SK-N-SH (cell line): ENCODE data around the gene BRD7. TPM values are rescaled to one million over a fixed set of nuclear protein-coding genes. Genes with fewer than 3 reads are reported as not detected.

Experiments
- CTCF ChIA-PET: fragments of 300-600, 350-600 bp; formaldehyde crosslinking; extraction: SDS; loops from one replicate; lab custom pipeline; 2021; lab: Yijun Ruan, JAX
- POLR2A ChIA-PET: fragments of 350-600 bp; sonication (Branson Sonifier 250); formaldehyde crosslinking; extraction: SDS; loops from one replicate; lab custom pipeline; 2020; ENCODE audit warnings: antibody characterized with exemption, inconsistent platforms; lab: Yijun Ruan, JAX
- DNase-seq: peaks from one replicate; pipeline ENCODE4 v3.0.0; 2012
- H2AFZ ChIP-seq: fragments of 200-600 bp; sonication (generic); 2 replicates; pipeline ENCODE4 v1.8.1; 2016; ENCODE audit warnings: antibody characterized with exemption, mild to moderate bottlenecking, low read depth
- H3F3A ChIP-seq: fragments of 200-600 bp; sonication (generic); replicated peaks from 2 replicates; pipeline ENCODE3; 2016; ENCODE audit warnings: antibody characterized with exemption, mild to moderate bottlenecking; ENCODE audit not compliant: insufficient read depth
- H3K27ac ChIP-seq, 2 experiments: fragments of 200-500 bp in 1 of 2; fragments of 200-600 bp in 1 of 2; sonication (Bioruptor generic) in 1 of 2; sonication (generic), shearing (Covaris generic) in 1 of 2; 2 replicates each; pipeline versions ENCODE4 v1.5.1 to v1.6.1; 2014 to 2016; ENCODE audit warnings: low read depth in 2 of 2, inconsistent platforms in 1 of 2, low read length in 1 of 2, mild to moderate bottlenecking in 1 of 2, mixed read lengths in 1 of 2
- H3K27me3 ChIP-seq: fragments of 200-600 bp; sonication (generic), shearing (Covaris generic); 2 replicates; pipeline ENCODE4 v1.6.1; 2016; ENCODE audit warnings: mixed run types; ENCODE audit not compliant: insufficient read depth
- H3K36me3 ChIP-seq, 2 experiments: fragments of 200-500 bp in 1 of 2; fragments of 200-600 bp in 1 of 2; sonication (Bioruptor generic) in 1 of 2; sonication (generic) in 1 of 2; replicated peaks in 1 of 2; 2 replicates each; pipeline versions ENCODE3 to v1.5.1; 2014 to 2016; ENCODE audit warnings: low read length in 1 of 2, mild to moderate bottlenecking in 1 of 2; ENCODE audit not compliant: insufficient read depth in 2 of 2, control insufficient read depth in 1 of 2
- H3K4me1 ChIP-seq, 2 experiments: fragments of 200-500 bp in 1 of 2; fragments of 200-600 bp in 1 of 2; sonication (Bioruptor generic) in 1 of 2; sonication (generic), shearing (Covaris generic) in 1 of 2; 2 replicates each; pipeline versions ENCODE4 v1.5.1 to v1.6.1; 2014 to 2016; ENCODE audit warnings: low read depth in 1 of 2, low read length in 1 of 2, mixed run types in 1 of 2; ENCODE audit not compliant: insufficient read depth in 2 of 2, control insufficient read depth in 1 of 2
- H3K4me2 ChIP-seq: fragments of 200-600 bp; sonication (generic), shearing (Covaris generic); 2 replicates; pipeline ENCODE4 v1.6.1; 2017; ENCODE audit warnings: mixed run types
- H3K4me3 ChIP-seq, 2 experiments: fragments of 200-500 bp in 1 of 2; fragments of 200-600 bp in 1 of 2; sonication (Bioruptor generic) in 1 of 2; sonication (generic), shearing (Covaris generic) in 1 of 2; 2 replicates each; pipeline versions ENCODE4 v1.5.1 to v1.8.1; 2014 to 2016; ENCODE audit warnings: low read depth in 2 of 2, inconsistent platforms in 1 of 2, low read length in 1 of 2, mild to moderate bottlenecking in 1 of 2, mixed read lengths in 1 of 2, moderate library complexity in 1 of 2
- H3K79me2 ChIP-seq: fragments of 200-600 bp; sonication (generic); 2 replicates; pipeline ENCODE4 v1.8.1; 2017; ENCODE audit warnings: mild to moderate bottlenecking; ENCODE audit not compliant: insufficient read depth
- H3K9ac ChIP-seq: fragments of 200-600 bp; sonication (generic); 2 replicates; pipeline ENCODE4 v1.6.1; 2017; ENCODE audit warnings: mixed run types
- H3K9me2 ChIP-seq: fragments of 200-600 bp; sonication (generic); 2 replicates; pipeline ENCODE4 v1.6.1; 2017; ENCODE audit warnings: mixed run types
- H3K9me3 ChIP-seq: fragments of 200-600 bp; sonication (generic); 2 replicates; pipeline ENCODE4 v1.6.1; 2017; ENCODE audit warnings: mixed run types, mild to moderate bottlenecking, moderate library complexity
- H4K20me1 ChIP-seq: fragments of 200-600 bp; sonication (generic); 2 replicates; pipeline ENCODE4 v1.6.1; 2017; ENCODE audit warnings: mild to moderate bottlenecking, mixed run types; ENCODE audit not compliant: insufficient read depth
- ELF1 ChIP-seq: IDR thresholded peaks from 2 replicates; pipeline ENCODE4 v1.4.0; 2012
- EP300 ChIP-seq, 2 experiments: IDR thresholded peaks; 2 replicates each; pipeline versions ENCODE4 v1.4.0 to v1.6.1; 2012; ENCODE audit warnings: borderline replicate concordance in 1 of 2, low read depth in 1 of 2, low read length in 1 of 2
- FOSL2 ChIP-seq: IDR thresholded peaks from 2 replicates; pipeline ENCODE4 v1.4.0; 2012; ENCODE audit warnings: low read depth, mild to moderate bottlenecking, moderate library complexity, borderline replicate concordance
- FOXJ3 ChIP-seq: sonication (generic); formaldehyde crosslinking; IDR thresholded peaks from 2 replicates; pipeline ENCODE4 v1.5.1; 2020; ENCODE audit warnings: mild to moderate bottlenecking, missing genetic modification reagents
- GATA2 ChIP-seq: sonication (generic); formaldehyde crosslinking; IDR thresholded peaks from 2 replicates; pipeline ENCODE4 v1.5.0; 2020; ENCODE audit warnings: mild to moderate bottlenecking, missing genetic modification reagents
- IRF3 ChIP-seq: fragments of 150-350 bp; IDR thresholded peaks from 2 replicates; pipeline ENCODE4 v1.6.1; 2016; ENCODE audit warnings: mild to moderate bottlenecking, low read depth, low read length
- MEF2A ChIP-seq: IDR thresholded peaks from 2 replicates; pipeline ENCODE4 v1.4.0; 2012; ENCODE audit warnings: low read depth, borderline replicate concordance
- MXI1 ChIP-seq: IDR thresholded peaks from 2 replicates; pipeline ENCODE4 v1.6.1; 2012; ENCODE audit warnings: mild to moderate bottlenecking, low read depth, low read length, improper control_type of control experiment
- NRF1 ChIP-seq: IDR thresholded peaks from 2 replicates; pipeline ENCODE4 v1.6.1; 2012; ENCODE audit warnings: low read depth, mild to moderate bottlenecking, low read length
- POLR2AphosphoS5 ChIP-seq: IDR thresholded peaks from 2 replicates; pipeline ENCODE4 v1.6.1; 2012; ENCODE audit warnings: low read depth, low read length
- RAD21 ChIP-seq: IDR thresholded peaks from 2 replicates; pipeline ENCODE4 v1.6.1; 2012; ENCODE audit warnings: mild to moderate bottlenecking, low read length
- RCOR1 ChIP-seq: fragments of 150-350 bp; IDR thresholded peaks from 2 replicates; pipeline ENCODE4 v1.6.1; 2017; ENCODE audit warnings: antibody characterized with exemption, low read length
- REST ChIP-seq: IDR thresholded peaks from 2 replicates; pipeline ENCODE4 v1.6.1; 2012; ENCODE audit warnings: mild to moderate bottlenecking, low read depth, low read length, moderate library complexity
- RFX5 ChIP-seq: IDR thresholded peaks from 2 replicates; pipeline ENCODE4 v1.6.1; 2012; ENCODE audit warnings: mild to moderate bottlenecking, improper control_type of control experiment, low read length
- RXRA ChIP-seq: IDR thresholded peaks from 2 replicates; pipeline ENCODE4 v1.4.0; 2012; ENCODE audit warnings: low read depth, mild to moderate bottlenecking, borderline replicate concordance
- SIN3A ChIP-seq: IDR thresholded peaks from 2 replicates; pipeline ENCODE4 v1.6.1; 2012; ENCODE audit warnings: low read depth, mild to moderate bottlenecking, low read length, moderate library complexity, borderline replicate concordance
- SMC3 ChIP-seq: IDR thresholded peaks from 2 replicates; pipeline ENCODE4 v1.6.1; 2012; ENCODE audit warnings: low read depth, low read length, improper control_type of control experiment
- TAF1 ChIP-seq: IDR thresholded peaks from 2 replicates; pipeline ENCODE4 v1.6.1; 2012; ENCODE audit warnings: low read depth, mild to moderate bottlenecking, low read length, moderate library complexity, borderline replicate concordance
- TEAD4 ChIP-seq: IDR thresholded peaks from 2 replicates; pipeline ENCODE4 v1.4.0; 2012; ENCODE audit warnings: mild to moderate bottlenecking, borderline replicate concordance; ENCODE audit not compliant: insufficient read depth
- YY1 ChIP-seq: IDR thresholded peaks from 2 replicates; pipeline ENCODE4 v1.4.0; 2012; ENCODE audit warnings: low read depth, mild to moderate bottlenecking
- WGBS: methylation state at CpG from one replicate; pipeline ENCODE4 v1.1.6; 2017; ENCODE audit warnings: low lambda C conversion rate; 5-methylcytosine and 5-hydroxymethylcytosine counted together
- polyA plus RNA-seq, 3 experiments: library from polyadenylated mRNA; depleted of rRNA; stranded (reverse); fragments of >200 nt; gene quantifications; 2 replicates each; pipeline ENCODE4 v1.2.3, GENCODE V29; 2012
- TF ChIP-seq, protein P1 (sequence below): IDR thresholded peaks from 2 replicates; pipeline ENCODE4 v1.4.0; 2012; ENCODE audit warnings: low read depth, borderline replicate concordance
- TF ChIP-seq, protein P2 (sequence below): fragments of 150-350 bp; IDR thresholded peaks from 2 replicates; pipeline ENCODE4 v1.6.1; 2017; ENCODE audit warnings: antibody characterized with exemption, low read length, low read depth, borderline replicate concordance
- TF ChIP-seq, protein P3 (sequence below): fragments of 200-600 bp; sonication (generic); IDR thresholded peaks from 2 replicates; pipeline ENCODE4 v1.6.1; 2017; ENCODE audit warnings: antibody characterized with exemption, mild to moderate bottlenecking, moderate library complexity
- TF ChIP-seq, protein P4 (sequence below): IDR thresholded peaks from 2 replicates; pipeline ENCODE4 v1.4.0; 2012; ENCODE audit warnings: low read depth

BRD7 gene
- polyA plus RNA-seq, 1 of the 3 experiments (the other 2 are of a cell fraction) = 32.9 TPM

DNA sequence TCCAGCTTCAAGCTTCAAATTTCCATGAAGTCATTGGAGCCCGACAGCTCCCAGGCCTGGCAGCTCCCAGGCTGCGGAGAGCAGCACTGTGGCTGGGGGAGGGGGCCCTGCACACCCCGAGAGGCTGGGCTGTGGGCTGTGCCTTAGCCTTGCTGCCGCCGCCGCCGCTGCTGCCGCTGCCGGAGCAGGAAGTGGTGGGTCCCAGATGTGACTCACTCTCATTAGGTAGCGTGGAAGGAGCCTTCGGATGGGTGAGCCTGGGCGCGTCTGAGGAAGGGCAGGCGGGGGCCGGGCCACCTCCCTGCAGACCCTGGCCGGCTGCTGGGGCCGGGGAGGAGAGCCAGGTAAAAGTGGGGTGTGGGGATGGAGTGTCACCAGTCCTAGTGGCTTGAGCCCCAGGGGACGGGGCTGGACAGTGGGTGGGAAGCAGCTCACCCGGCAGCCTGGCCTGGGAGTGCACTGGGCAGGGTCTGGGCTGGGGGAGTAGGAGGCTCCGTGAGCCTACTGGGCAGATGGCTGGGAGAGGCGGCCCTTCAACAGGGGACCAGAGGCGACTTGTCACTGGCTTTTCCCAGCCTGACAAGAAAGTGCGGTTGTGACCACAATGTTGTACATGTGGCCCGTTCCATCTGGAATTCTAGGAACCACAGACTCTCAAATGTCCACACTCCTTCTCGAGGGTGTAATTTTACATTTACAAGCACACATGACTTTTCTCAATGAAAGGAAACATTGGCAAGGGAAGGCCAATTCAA lies 102.3 kb downstream of the BRD7 start, which contains the start of gene ADCY7:
TSS of gene ADCY7 (plus strand) at position 215 of the 755 bp plus-strand sequence. CDS start 21,629 bp downstream, outside the sequence.
- ChIA-PET POLR2A (interaction anchor here (0.5 to 1.4 kb wide), 3 partner anchors 18 to 155 kb away, joined by 3 to 5 read pairs (median 3); no protein-coding TSS in a partner anchor), CTCF (interaction anchor here (0.6 to 1.6 kb wide), 9 partner anchors 12 to 358 kb away, joined by 3 to 8 read pairs (median 3); no protein-coding TSS in a partner anchor)
- H3K4me2 ChIP-seq = peak within 1 kb of the TSS; percentile 85
- peak; percentile 85 for DNase-seq
- 28% methylated on average over 15 of the region's 25 CpGs for WGBS
- peak within 1 kb of the TSS; percentile 50 to 82 for H3K27ac ChIP-seq
- H3K9me2 ChIP-seq = no peaks in the 10 kb centered on the region
- no peaks in the 10 kb centered on the region for H3K36me3 ChIP-seq
- H3K27me3 ChIP-seq = no peaks in the 10 kb centered on the region
- H4K20me1 ChIP-seq = no peaks in the 10 kb centered on the region
- peak within 1 kb of the TSS; percentile 66 for H3K9ac ChIP-seq
- peaks cover 3% of the 10 kb centered on the region for H3F3A ChIP-seq
- H3K79me2 ChIP-seq = peaks cover 17% of the 10 kb centered on the region
- peak within 1 kb of the TSS; percentile 81 for H2AFZ ChIP-seq
- H3K4me3 ChIP-seq = peak within 1 kb of the TSS; percentile 42 to 64
- H3K4me1 ChIP-seq = peaks cover 18 to 33% of the 10 kb centered on the region in 2 experiments; a peak in 3 of 4 replicates
- H3K9me3 ChIP-seq = no peaks in the 10 kb centered on the region
- no peak for TF ChIP-seq RXRA
- no peak for TF ChIP-seq FOXJ3
- 0 out of 2 replicates have a peak, but pooled peaks have one; percentile 13 for TF ChIP-seq POLR2AphosphoS5
- TF ChIP-seq MEF2A = no peak
- TF ChIP-seq TEAD4 = no peak
- TF ChIP-seq, protein P1, sequence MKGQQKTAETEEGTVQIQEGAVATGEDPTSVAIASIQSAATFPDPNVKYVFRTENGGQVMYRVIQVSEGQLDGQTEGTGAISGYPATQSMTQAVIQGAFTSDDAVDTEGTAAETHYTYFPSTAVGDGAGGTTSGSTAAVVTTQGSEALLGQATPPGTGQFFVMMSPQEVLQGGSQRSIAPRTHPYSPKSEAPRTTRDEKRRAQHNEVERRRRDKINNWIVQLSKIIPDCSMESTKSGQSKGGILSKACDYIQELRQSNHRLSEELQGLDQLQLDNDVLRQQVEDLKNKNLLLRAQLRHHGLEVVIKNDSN = no peak
- TF ChIP-seq SMC3 = no peak
- TF ChIP-seq NRF1 = no peak
- TF ChIP-seq MXI1 = peak; percentile 50; the same call in 1 of the 2 replicates
- no peak for TF ChIP-seq SIN3A
- no peak for TF ChIP-seq REST
- TF ChIP-seq, protein P2, sequence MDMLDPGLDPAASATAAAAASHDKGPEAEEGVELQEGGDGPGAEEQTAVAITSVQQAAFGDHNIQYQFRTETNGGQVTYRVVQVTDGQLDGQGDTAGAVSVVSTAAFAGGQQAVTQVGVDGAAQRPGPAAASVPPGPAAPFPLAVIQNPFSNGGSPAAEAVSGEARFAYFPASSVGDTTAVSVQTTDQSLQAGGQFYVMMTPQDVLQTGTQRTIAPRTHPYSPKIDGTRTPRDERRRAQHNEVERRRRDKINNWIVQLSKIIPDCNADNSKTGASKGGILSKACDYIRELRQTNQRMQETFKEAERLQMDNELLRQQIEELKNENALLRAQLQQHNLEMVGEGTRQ = no peak
- TF ChIP-seq EP300 (IDR thresholded peaks at IDR 0.05; ENCODE audit: borderline replicate concordance in 1 of 2, low read depth in 1 of 2, low read length in 1 of 2) = peak in 1 of 2 experiments; percentile 47; a peak in 1 of 4 replicates
- TF ChIP-seq ELF1 = peak; percentile 80
- TF ChIP-seq, protein P3, sequence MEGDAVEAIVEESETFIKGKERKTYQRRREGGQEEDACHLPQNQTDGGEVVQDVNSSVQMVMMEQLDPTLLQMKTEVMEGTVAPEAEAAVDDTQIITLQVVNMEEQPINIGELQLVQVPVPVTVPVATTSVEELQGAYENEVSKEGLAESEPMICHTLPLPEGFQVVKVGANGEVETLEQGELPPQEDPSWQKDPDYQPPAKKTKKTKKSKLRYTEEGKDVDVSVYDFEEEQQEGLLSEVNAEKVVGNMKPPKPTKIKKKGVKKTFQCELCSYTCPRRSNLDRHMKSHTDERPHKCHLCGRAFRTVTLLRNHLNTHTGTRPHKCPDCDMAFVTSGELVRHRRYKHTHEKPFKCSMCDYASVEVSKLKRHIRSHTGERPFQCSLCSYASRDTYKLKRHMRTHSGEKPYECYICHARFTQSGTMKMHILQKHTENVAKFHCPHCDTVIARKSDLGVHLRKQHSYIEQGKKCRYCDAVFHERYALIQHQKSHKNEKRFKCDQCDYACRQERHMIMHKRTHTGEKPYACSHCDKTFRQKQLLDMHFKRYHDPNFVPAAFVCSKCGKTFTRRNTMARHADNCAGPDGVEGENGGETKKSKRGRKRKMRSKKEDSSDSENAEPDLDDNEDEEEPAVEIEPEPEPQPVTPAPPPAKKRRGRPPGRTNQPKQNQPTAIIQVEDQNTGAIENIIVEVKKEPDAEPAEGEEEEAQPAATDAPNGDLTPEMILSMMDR = no peak
- no peak for TF ChIP-seq YY1
- no peak for TF ChIP-seq RCOR1
- TF ChIP-seq TAF1 = peak; percentile 65; the same call in 1 of the 2 replicates
- no peak for TF ChIP-seq RAD21
- TF ChIP-seq, protein P4, sequence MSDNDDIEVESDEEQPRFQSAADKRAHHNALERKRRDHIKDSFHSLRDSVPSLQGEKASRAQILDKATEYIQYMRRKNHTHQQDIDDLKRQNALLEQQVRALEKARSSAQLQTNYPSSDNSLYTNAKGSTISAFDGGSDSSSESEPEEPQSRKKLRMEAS = peak; percentile 72
- TF ChIP-seq GATA2 (CRISPR knock-in tag) = no peak
- no peak for TF ChIP-seq IRF3
- TF ChIP-seq FOSL2 = peak; percentile 73; the same call in 1 of the 2 replicates
- no peak for TF ChIP-seq RFX5
